GM18511 (cell line): ENCODE results near the gene ALDH1A1.
"Not testable (repeated sequence)": the region's sequence is repeated elsewhere in the genome, so short reads cannot be mapped to it uniquely, and the experiment has no call there.

ENCODE experiments used
- ATAC-seq: cut with Tn5 transposase; IDR thresholded peaks from one replicate; pipeline ENCODE4 v1.9.1; 2021; ENCODE audit warnings: mild to moderate bottlenecking, moderate library complexity; ENCODE audit not compliant: unreplicated experiment

The ALDH1A1 gene

DNA sequence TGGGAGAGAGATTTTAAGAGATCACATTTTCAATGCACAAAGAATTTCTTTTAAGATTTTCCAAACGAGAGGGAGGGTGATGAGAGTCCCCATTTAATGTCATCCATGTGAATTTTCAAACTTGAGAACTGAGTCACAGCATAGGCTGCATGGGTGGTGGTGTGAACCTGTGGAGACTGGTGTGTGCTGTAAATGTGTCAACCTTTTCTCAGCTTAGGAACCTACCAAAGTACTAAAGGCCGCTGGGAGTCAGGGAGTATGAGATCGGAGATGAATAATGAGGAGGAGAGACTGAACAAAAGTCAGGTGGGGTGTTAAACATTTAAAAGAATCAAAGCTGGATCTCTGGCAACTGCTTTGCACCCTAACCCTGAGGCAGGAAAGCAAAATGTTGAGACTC lies 7.5 kb downstream of the ALDH1A1 start:
- ATAC-seq: no peak

DNA sequence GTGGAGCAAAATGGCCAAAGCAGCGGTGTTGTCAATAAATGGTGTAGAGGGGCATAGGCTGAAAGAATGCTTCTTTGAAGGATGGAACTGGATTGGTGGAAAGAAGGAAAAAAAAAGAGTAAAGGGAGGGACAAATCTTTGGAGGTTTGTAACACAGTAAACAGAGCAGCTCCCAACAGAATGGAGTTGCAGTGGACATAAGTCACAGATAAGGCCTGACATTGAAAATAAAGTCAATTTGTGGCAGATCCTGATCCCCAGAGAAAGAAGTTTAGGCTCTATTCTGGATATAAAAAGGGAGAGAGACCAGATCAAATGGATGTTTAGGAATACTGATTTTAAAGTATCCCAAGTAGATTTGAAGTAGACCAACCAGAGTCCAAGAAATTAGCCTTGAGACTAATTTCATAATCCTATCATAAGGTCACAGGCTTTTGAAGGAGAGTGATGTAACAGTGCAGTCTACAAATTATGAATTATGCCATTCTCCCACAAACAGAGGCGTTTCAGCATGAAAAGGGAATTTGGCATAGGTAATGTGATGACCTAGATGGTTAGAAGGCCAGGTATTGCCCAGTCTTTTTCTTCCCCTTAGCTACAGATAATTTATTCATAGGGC lies 8.9 kb downstream of the ALDH1A1 start:
- ATAC-seq: no peak

DNA sequence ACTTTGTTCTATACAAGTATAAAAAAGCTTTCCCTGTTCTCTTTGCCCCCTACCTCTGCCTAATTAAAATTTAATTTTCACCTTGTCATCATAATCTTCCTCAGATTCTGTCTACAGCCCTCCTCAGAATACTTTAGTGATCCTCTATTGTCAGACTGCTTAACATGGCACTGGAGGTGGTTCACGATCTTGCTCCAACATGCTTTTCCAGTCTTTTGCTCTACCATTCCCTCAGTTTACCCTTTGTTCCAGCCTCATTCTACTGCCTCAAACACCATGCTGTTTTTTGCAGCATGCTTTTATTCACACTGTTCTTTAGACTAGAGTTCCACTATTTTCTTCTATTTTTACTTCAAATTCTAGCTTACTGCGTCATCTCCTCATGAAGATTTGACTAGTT lies 10.4 kb downstream of the ALDH1A1 start:
- no peak for ATAC-seq

DNA sequence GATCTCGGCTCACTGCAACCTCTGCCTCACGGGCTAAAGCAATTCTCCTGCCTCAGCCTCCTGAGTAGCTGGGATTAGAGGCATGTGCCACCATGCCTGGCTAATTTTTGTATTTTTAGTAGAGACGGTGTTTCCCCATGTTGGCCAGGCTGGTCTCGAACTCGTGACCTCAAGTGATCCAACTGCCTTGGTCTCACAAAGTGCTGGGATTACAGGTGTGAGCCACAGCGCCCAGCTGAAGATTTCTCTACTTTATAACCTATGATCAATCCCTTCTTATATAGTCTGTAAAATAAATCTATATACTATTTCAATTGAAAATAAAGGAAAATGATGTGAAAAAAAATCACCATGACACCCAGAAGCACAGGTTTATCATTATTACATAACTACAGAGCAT lies 13.3 kb downstream of the ALDH1A1 start:
- not testable (repeated sequence) for ATAC-seq

DNA sequence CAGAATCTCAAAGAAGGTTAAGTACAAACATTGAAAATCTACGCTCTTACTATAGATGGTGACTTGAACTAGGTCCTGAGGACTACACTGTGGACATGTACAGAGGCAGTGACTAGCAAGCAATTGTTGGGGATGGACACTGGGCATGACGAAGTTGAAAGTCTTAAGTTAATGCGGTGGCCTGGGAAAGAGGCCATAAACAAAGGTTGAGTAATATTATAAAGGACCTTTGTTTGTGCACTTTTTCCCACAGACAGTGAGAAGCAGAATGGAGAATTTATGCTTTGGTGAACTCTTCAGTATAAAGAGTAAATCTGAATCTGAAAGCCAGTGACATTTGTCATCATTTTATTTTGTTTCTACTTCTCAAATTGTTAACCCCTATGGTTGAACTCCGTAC lies 15.3 kb downstream of the ALDH1A1 start:
- no peak for ATAC-seq

DNA sequence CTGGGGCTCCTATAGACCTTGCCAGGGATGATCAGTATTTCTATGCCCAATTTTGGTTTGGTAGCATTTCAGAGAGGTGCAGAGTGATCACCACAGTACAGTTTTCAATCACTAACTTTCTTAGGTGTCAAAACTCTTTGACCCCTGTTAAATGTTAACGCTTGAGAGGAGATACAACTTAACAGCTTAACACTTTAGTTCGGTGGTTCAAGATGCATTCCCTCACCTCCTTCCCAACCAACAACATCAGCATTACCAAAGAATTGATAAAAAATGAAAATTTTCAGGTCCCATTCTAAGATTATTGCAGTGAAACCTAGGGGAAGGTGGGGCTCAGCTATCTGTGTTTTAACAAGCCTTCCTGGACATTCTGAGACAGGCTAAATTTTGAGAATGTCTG lies 16.2 kb downstream of the ALDH1A1 start:
- no peak for ATAC-seq

DNA sequence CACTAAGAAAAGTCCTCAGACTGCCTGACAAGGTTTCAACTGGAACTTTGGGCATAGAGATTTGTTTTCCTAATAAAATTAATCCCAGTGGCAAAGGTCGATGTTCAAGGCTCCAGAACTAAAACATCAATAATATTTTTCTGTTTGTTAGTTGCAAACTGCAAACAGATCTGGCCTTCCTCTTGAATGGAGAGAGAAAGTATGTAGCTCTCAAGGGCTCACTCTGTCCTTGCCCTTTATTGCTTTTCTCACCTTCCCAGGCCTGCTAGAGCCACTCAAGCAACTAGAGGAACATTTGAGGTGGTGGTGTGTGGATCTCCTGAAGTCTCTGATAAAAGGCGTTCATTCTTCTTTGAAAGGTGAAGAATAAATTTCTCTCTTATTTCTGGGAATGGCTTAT lies 16.6 kb downstream of the ALDH1A1 start:
- ATAC-seq: no peak

DNA sequence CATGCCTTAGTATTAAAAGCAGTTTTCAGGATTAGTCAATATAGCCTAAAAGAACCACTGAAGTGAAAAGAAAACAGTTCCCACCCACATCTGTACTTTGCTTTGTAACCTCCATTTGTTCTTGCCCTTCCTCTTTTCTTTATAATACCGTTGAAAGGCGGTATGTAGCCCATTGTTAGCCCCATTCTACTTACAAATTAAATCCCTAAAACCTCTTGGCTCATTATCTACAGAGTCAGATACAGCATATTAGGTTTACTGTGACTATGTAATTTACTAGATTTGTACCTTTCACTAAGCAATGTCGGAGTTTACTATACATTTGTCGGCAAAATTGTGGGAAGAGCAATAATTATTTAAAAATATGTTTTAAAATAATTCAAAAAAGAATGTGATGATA lies 17.3 kb downstream of the ALDH1A1 start:
- no peak for ATAC-seq

DNA sequence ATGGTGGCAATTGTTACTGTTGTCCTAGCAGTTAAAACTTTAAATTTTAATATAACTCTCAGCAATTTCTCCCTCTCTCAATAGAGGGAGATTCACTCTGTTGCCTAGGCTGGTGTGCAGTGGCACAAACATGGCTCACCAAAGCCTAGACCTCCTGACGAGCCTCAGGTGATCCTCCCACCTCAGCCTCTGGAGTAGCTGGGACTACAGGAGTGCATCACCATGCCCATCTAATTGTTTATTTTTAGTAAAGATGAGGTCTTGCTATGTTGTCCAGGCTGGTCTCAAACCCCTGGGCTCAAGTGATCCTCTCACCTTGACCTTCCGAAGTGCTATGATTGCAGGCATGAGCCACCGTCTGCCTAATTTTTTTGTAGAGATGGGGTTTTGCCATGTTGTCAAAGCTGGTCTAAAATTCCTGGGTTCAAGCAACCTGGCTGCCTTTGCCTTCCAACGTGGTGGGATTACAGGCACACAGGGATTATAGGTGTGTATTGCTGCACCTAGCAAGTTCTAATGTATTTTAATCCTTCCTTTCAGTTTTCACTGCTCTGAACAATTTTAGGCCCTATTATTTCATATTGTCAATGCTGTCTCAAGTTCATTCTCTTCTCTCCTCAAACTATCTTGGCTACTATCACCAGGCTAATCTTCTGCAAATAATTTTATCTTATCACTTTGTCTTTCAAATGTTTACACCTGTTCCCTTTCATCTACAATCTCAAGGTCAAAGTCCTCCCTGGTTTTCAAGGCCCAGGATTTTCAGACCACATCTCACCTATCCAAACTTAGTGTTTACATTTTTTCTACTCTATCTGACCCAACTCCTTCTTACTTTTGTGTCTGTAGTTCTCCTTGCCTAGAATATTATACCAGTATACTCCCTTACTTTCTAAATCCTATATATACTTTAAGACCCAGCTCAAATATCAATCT lies 18.9 kb downstream of the ALDH1A1 start:
- no peak for ATAC-seq

DNA sequence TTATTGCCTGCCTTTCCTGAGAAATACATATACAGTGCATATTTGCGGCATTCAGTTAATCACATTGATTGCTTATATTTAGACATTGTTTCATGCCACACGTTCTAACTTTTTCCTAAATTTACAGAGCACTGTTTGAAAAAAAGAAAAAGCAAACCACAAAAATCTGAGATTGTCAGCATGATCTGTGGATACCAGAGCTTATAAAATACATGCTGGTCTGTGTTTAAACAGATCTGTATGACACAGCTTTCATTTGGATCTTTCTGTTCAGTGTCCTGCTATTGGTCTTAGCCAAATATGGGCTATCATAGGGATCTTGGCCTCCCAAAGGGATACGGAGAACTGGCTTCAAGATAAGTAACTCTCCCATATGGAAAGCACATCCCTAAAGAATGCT lies 20.2 kb downstream of the ALDH1A1 start:
- no peak for ATAC-seq

DNA sequence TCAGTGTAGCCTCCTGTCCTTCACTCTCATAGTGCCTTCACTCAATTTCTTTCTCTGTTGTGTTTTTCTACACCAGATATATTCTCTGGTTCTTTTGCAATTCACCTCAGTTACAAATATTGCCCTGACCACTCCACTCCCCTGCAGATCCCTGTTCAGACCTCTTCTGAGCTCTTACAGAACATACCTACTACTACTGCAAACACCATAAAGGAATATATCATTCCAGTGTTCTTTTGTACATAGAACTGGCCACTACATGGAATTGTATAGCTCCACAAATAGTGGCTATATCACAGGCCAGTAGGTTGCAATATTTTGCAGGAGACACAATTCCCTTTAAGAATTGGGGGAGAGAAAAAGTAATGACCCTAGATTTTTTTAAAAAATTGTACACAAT lies 21.0 kb downstream of the ALDH1A1 start:
- ATAC-seq: no peak

DNA sequence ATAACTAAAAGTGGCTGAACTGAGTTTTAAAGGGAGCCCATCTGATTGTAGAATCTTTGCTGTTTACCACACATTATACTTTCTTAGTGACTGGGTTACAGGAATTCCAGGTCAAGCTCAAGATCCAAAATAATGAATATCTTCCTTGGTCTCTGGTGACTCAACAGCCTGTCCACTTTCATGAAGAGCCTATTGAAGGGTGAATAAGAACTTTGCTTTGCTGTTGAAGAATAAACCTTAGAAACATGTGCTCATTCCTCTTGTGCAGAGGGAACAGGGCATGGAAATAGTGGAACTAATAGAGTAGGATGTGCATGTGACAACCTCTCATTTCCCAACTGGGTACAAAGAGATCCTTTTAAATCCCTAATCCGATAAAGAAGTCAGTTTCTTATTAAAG lies 21.4 kb downstream of the ALDH1A1 start:
- ATAC-seq: no peak

DNA sequence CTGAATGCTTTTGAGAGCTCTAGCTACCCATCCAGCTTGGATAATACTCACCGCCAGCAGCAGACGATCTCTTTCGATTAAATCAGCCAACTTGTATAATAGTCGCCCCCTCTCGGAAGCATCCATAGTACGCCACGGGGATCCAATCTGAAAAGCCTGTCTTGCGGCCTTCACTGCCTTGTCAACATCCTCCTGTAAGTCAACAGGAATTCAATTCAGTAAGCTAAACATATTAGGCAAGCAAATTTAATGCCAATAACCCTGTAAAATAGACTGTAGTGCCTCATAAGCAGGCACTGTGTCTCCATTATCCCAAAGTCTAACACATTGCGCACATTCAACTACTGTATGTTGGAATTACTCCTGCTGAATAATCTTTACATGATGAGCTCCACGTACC lies 22.0 kb downstream of the ALDH1A1 start:
- ATAC-seq: no peak

DNA sequence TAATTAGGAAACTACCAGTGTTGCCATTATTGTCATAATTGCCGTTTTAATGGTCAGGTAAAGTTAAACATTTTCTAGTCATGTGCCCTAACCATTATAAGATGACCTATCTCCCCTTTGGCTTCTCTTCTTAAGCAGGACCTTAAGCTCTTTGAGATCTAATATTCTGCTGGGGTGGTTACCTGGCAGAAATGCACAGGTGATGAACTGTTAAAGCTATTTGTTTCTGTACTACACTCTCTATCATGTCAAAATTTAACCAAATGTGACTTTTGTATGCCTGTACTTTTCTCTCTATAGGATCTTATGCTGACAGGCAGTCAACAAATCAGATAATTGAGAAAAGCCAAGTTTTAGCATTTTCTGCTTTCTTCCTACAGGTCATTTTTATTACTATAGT lies 23.3 kb downstream of the ALDH1A1 start:
- ATAC-seq: no peak

DNA sequence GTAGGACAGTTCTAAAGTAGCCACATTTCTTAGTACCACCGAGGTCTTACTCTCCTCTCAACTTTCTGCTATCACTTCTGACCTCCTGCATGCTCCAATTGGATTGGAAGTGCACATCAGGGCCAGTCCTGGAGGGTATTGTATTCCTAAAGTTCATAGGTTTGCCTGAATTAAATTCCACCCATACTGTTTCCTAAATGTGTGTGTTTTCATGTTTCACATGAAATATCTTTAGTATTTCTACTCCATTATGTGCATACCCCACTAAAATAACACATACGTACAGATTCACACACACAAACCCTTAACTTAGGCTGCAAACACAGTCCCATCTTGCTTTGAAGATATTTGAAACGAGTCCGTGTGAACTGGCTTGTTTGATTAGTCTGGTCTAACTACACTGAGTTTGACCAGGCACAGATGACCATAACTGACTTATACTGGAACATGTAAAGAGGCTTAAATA lies 24.8 kb downstream of the ALDH1A1 start:
- ATAC-seq: no peak

DNA sequence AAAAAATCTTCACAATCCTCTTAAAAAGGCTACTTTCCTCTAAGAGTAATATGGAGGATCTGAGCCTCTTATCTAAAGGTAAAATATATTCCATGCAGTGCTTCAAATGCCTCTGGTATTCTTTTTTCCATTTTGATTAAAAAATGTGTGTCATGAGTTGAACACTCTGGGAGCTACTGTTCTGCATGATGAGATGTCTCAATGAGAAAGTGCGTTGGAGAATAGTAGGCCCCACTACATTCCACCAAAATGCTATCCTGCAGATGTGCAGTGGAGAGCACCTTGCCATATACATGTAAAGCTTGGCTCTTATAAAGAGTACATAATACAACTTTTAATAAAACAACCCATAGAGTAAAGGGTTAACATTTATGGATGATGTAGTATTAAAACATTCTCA lies 26.3 kb downstream of the ALDH1A1 start:
- ATAC-seq: no peak

DNA sequence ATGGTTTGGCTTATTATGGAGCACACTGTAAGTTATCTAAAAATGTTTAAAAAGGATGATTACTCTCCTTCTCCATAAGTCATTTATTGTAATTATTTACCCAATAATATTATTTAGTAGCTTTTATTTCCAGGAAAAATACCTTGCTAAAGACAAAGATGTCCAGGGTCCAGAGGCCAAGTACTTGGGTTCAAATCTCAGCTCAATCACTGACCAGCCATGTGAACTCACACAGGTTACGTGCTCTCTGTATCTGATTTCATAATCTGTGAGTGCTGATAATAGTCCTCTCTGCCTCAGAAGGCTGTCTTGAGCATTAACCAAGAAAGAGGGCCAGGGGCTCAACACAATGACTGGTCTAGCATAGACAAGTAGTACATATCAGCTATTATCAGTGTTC lies 27.0 kb downstream of the ALDH1A1 start:
- no peak for ATAC-seq

DNA sequence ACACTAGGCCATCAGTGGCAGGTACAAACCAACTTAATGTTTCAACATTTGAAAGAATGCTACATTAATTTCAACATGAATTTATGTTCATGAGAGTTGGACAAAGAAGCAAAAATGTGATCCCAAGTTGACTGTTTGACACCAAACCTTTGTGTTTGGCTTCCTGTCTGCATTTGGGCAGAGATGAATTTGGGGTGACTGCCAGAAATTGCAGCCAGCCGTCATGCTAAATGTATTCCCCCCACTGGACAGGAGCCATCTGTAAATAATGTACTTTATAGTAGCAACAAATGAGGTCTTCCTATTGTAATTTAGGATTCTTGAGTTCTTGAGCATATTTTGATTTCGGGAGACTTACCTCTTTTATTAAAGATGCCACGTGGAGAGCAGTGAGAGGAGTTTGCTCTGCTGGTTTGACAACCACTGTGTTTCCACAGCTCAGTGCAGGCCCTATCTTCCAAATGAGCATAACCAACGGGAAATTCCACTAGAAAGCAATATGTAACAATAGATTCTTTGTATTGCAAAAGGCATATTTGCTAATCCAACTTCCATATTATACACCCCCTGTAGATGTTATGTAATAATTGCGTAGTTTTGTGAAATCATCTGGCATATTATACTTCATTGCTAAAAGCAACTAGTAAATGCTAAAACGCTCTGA lies 27.6 kb downstream of the ALDH1A1 start:
- no peak for ATAC-seq

DNA sequence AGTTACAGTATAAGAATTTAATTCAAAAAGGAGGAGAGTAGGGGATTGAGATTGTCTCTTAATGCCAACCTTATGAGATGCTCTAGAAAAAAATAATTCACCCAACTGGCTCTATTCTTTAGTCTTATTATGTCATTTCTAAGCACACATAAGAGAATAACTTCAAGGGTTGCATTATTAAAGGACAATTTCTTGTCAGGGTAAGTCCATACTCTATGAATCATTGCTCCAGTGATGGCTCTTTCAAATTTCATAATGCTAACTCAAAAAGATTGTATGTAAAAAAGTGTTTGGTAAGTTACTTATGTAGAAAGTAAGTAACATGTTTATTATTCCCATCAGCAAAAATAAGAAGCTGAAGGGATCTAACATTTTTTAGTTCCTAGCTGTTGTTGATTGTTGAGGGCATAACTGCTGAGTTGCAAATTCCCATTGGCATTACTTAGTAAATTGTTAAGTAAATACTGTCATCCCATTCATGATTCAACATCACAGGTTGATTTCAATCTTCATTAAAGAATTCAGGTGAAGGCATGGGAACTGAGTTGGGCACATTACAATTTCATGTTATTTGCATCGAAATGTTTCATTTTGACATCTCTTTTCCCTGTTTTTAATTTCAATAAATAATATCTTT lies 28.6 kb downstream of the ALDH1A1 start:
- no peak for ATAC-seq

DNA sequence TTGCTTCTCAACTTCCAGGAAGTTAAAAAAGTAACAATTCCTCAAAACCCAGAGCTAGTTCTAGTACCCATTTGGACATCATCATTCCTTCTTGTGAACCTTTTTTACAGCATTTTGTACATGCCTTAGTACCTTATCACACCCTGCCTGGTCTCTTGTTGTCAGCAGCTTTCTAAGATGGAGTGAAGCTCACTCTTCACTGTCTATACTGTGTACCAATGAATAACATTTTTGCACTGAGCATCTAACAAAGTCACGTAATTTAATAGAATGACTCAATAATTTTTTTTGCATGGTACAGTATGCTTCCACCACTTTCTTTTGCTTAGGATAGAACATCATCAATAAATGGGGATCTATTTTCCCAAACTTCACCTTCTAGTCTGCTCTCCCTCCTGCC lies 29.8 kb downstream of the ALDH1A1 start:
- no peak for ATAC-seq

DNA sequence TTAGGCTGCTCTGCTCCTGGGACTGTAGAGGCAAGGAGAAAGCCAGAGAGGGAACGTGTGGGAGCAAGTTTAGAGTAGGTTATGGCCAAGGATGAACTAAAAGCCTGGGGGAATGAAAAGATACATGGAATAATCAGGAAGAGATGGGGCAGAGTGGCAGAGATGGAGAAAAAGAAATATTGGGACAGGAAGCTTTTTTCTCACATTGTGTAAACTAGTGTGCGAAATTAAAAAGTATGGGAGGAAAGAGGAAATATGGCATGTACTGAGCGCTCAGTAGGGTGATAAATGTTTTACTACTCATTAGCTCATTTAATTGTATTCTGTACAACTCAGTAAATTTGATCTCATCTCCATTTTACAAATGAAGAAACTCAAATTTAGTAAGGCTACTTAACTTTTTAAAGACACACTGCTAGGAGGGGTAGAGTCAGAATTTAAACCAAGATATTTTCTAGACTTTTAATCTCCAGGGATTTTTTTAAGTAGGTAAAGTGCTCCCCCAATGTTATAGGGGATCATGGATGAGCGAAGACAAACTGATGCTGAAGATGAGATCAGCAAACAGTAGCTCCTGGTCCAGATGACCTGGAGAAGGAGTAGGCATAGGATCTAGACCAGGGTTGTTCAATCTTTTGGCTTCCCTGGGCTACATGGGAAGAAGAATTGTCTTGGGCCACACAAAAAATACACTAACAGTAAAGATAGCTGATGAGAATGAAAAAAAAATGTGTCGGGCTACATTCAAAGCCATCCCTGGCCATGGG lies 30.8 kb downstream of the ALDH1A1 start:
- no peak for ATAC-seq
